Kidney (tissue), 14 donors: ENCODE data around the gene PTF1A. TPM values are rescaled to one million over a fixed set of nuclear protein-coding genes. Genes with fewer than 3 reads are reported as not detected.

Experiments
- DNase-seq, 5 donors: peaks; one replicate each; pipeline ENCODE4 v3.0.0-alpha.2; 2013 to 2020
- FAIRE-seq: peaks from 2 replicates; lab custom pipeline; 2012; peaks lifted over from hg19 to GRCh38; lab: Jason Lieb, UNC
- H3K27ac ChIP-seq, 2 donors: one replicate each; pipeline ENCODE4 v1.7.0; 2013; ENCODE audit warnings: low read depth in 2 of 2, low read length in 2 of 2, inconsistent platforms in 1 of 2
- H3K27me3 ChIP-seq: one replicate; pipeline ENCODE4 v1.7.1; 2013; ENCODE audit warnings: low read length, inconsistent platforms; ENCODE audit not compliant: control insufficient read depth, insufficient read depth
- H3K36me3 ChIP-seq, 3 donors: one replicate each; pipeline versions ENCODE4 v1.7.0 to v1.7.1; 2013; ENCODE audit warnings: low read length in 3 of 3, control low read depth in 1 of 3, inconsistent platforms in 1 of 3; ENCODE audit not compliant: insufficient read depth in 3 of 3, control insufficient read depth in 2 of 3
- H3K4me1 ChIP-seq, 3 donors: one replicate each; pipeline versions ENCODE4 v1.7.0 to v1.7.1; 2013; ENCODE audit warnings: low read length in 3 of 3, inconsistent platforms in 1 of 3, low read depth in 1 of 3; ENCODE audit not compliant: control insufficient read depth in 2 of 3, insufficient read depth in 2 of 3
- H3K4me3 ChIP-seq, 3 donors: one replicate each; pipeline versions ENCODE4 v1.7.0 to v1.8.1; 2013; ENCODE audit warnings: low read length in 3 of 3, control low read depth in 1 of 3, inconsistent platforms in 1 of 3
- H3K9ac ChIP-seq, 3 donors: one replicate each; pipeline versions ENCODE4 v1.7.0 to v1.7.1; 2013; ENCODE audit warnings: low read length in 3 of 3, control low read depth in 1 of 3, inconsistent platforms in 1 of 3
- H3K9me3 ChIP-seq, 3 donors: one replicate each; pipeline versions ENCODE4 v1.7.0 to v1.7.1; 2013; ENCODE audit warnings: low read length in 3 of 3, control low read depth in 1 of 3, inconsistent platforms in 1 of 3; ENCODE audit not compliant: control insufficient read depth in 2 of 3, insufficient read depth in 1 of 3
- CTCF ChIP-seq: IDR thresholded peaks from 3 replicates; pipeline ENCODE4 v1.5.1; 2012; ENCODE audit warnings: mild to moderate bottlenecking, moderate library complexity, borderline replicate concordance; ENCODE audit not compliant: insufficient read depth; ENCODE audit errors: extremely low read depth
- intact Hi-C: fragments of 100-400 bp; cut with DNase I; formaldehyde crosslinking; loops from one replicate; pipeline ENCODE4 v1.11.1; 2022
- polyA plus RNA-seq: library from polyadenylated mRNA; stranded (reverse); fragments of 350-450 nt; fragmentation: Illumina TruSeq; extraction: RNeasy Lipid Tissue Mini Kit (QIAGEN cat#74804); gene quantifications from one replicate; pipeline ENCODE4 v1.2.3, GENCODE V29; 2014; ENCODE audit warnings: low read depth, low replicate concordance; ENCODE audit not compliant: insufficient read depth
- total RNA-seq: library from RNA; stranded (reverse); fragmentation: NEBNext Ultra II Directional; extraction: Animal tissue kit (Norgen Biotek cat#: 25700); gene quantifications from one replicate; pipeline ENCODE4 v1.2.1, GENCODE V29; 2021
- donor health status: control.
- donor health status: control.
- donor health status: control.
- donor health status: control.
- donor health status: control.
- donor health status: DM: yes; HTN: yes; CAD: no.
- donor health status: Normal renal cell carcinoma (clear cell type).

PTF1A gene
- total and polyA plus RNA-seq, 2 donors from 2014 or later, result not detected

GRCh38 chr10:23172429-23173213 is 19.5 kb upstream of the PTF1A start:
- H3K27me3 ChIP-seq, result peaks cover 33% of the 10 kb centered on the region
- H3K4me1 ChIP-seq, result no peaks in the 10 kb centered on the region
- H3K9ac ChIP-seq, result no peak overlapping the region
- TF ChIP-seq CTCF, result no peak
- H3K27ac ChIP-seq, result no peak overlapping the region
- DNase-seq (no peak), FAIRE-seq (no peak)
- H3K9me3 ChIP-seq, result no peaks in the 10 kb centered on the region
- intact Hi-C loops, result no loop called here
- H3K36me3 ChIP-seq, result no peaks in the 10 kb centered on the region
- H3K4me3 ChIP-seq, result no peak overlapping the region

- no peaks in the 10 kb centered on the region for H3K9me3 ChIP-seq
- peaks cover 30% of the 10 kb centered on the region for H3K27me3 ChIP-seq
- TF ChIP-seq CTCF, result no peak
- DNase-seq, result peak in 3 of 5 donors; percentile 28 to 44 (median 41)
- H3K27ac ChIP-seq, result no peak overlapping the region
- no peak overlapping the region for H3K4me3 ChIP-seq
- H3K9ac ChIP-seq, result no peak overlapping the region
- H3K36me3 ChIP-seq, result no peaks in the 10 kb centered on the region
- intact Hi-C loops, result no loop called here
- H3K4me1 ChIP-seq, result no peaks in the 10 kb centered on the region
- no peak for FAIRE-seq
These were observed 18.7 kb upstream of the PTF1A start for GRCh38 chr10:23173214-23174073.

- no peak for FAIRE-seq
- no peak overlapping the region for H3K4me3 ChIP-seq
- TF ChIP-seq CTCF, result no peak
- no peaks in the 10 kb centered on the region for H3K36me3 ChIP-seq
- no peaks in the 10 kb centered on the region for H3K4me1 ChIP-seq
- no peaks in the 10 kb centered on the region for H3K9me3 ChIP-seq
- peaks cover 29% of the 10 kb centered on the region for H3K27me3 ChIP-seq
- H3K9ac ChIP-seq, result no peak overlapping the region
- DNase-seq, result peak in 2 of 5 donors; percentile 25 to 63
- intact Hi-C loops, result no loop called here
- no peak overlapping the region for H3K27ac ChIP-seq
These were observed 17.8 kb upstream of the PTF1A start for GRCh38 chr10:23174074-23174976.
